ENCODE results near the gene CACNB4.

GRCh38 chr2:151803811-151804210, 295.0 kb downstream of the CACNB4 start:
- TF ChIP-seq, protein P1, sequence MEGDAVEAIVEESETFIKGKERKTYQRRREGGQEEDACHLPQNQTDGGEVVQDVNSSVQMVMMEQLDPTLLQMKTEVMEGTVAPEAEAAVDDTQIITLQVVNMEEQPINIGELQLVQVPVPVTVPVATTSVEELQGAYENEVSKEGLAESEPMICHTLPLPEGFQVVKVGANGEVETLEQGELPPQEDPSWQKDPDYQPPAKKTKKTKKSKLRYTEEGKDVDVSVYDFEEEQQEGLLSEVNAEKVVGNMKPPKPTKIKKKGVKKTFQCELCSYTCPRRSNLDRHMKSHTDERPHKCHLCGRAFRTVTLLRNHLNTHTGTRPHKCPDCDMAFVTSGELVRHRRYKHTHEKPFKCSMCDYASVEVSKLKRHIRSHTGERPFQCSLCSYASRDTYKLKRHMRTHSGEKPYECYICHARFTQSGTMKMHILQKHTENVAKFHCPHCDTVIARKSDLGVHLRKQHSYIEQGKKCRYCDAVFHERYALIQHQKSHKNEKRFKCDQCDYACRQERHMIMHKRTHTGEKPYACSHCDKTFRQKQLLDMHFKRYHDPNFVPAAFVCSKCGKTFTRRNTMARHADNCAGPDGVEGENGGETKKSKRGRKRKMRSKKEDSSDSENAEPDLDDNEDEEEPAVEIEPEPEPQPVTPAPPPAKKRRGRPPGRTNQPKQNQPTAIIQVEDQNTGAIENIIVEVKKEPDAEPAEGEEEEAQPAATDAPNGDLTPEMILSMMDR (conservative IDR thresholded peaks at IDR 0.05; ENCODE audit: low read depth, low read length), result no peak
- no peak for TF ChIP-seq EZH2 (IDR thresholded peaks at IDR 0.05; ENCODE audit: borderline replicate concordance, low read depth, low read length, poor library complexity, severe bottlenecking)

Data from A673 (cell line).